GM21619 (cell line): ENCODE results near the gene EEF1AKMT3.

Experiments
- ATAC-seq: cut with Tn5 transposase; IDR thresholded peaks from one replicate; pipeline ENCODE4 v1.9.1; 2021; ENCODE audit not compliant: unreplicated experiment

The EEF1AKMT3 gene

GRCh38 chr12:57772429-57773322, at the start of gene EEF1AKMT3:
TSS of gene EEF1AKMT3 (plus strand) at chr12:57772614. CDS start at chr12:57772725, 111 bp downstream.
- ATAC-seq, result peak; percentile 7

GRCh38 chr12:57722716-57723629, 49.4 kb upstream of the EEF1AKMT3 start:
- ATAC-seq, result no peak

- no peak for ATAC-seq
Measured at GRCh38 chr12:57723630-57723962, 48.8 kb upstream of the EEF1AKMT3 start.

- ATAC-seq, result no peak
Measured at GRCh38 chr12:57724003-57724935, 48.1 kb upstream of the EEF1AKMT3 start.

- no peak for ATAC-seq
Measured at GRCh38 chr12:57724936-57725740, 47.3 kb upstream of the EEF1AKMT3 start.

- no peak for ATAC-seq
Measured at GRCh38 chr12:57725851-57726150, 46.6 kb upstream of the EEF1AKMT3 start.

GRCh38 chr12:57726151-57726883, 46.1 kb upstream of the EEF1AKMT3 start:
- no peak for ATAC-seq

- no peak for ATAC-seq
Measured at GRCh38 chr12:57726884-57727757, 45.3 kb upstream of the EEF1AKMT3 start.

GRCh38 chr12:57727758-57728395, 44.5 kb upstream of the EEF1AKMT3 start:
- no peak for ATAC-seq

GRCh38 chr12:57729321-57729844, 43.0 kb upstream of the EEF1AKMT3 start:
- no peak for ATAC-seq

- no peak for ATAC-seq
Measured at GRCh38 chr12:57730336-57731067, 41.9 kb upstream of the EEF1AKMT3 start.

- ATAC-seq, result no peak
Measured at GRCh38 chr12:57731411-57732080, 40.9 kb upstream of the EEF1AKMT3 start.

GRCh38 chr12:57732270-57732669, 40.1 kb upstream of the EEF1AKMT3 start:
- no peak for ATAC-seq

GRCh38 chr12:57732726-57733593, 39.5 kb upstream of the EEF1AKMT3 start:
- ATAC-seq, result no peak

GRCh38 chr12:57733928-57734327, 38.5 kb upstream of the EEF1AKMT3 start:
- ATAC-seq, result no peak

- ATAC-seq, result no peak
Measured at GRCh38 chr12:57734591-57734990, 37.8 kb upstream of the EEF1AKMT3 start.
